Ovary (tissue), 3 donors: ENCODE measurements around the gene SLC10A3.

Experiments used
- CTCF ChIP-seq, 3 donors: fragments of 450-650 bp in 2 of 3; fragments of 200-600 bp in 1 of 3; IDR thresholded peaks; one replicate each; pipeline versions ENCODE4 v1.5.1 to v1.8.0; 2016 to 2022; ENCODE audit warnings: antibody characterized with exemption in 3 of 3, mild to moderate bottlenecking in 1 of 3
- EP300 ChIP-seq: sonication (generic); formaldehyde crosslinking; IDR thresholded peaks from one replicate; pipeline ENCODE4 v1.6.1; 2017; ENCODE audit warnings: antibody characterized with exemption
- POLR2A ChIP-seq: fragments of 450-650 bp; IDR thresholded peaks from one replicate; pipeline ENCODE4 v1.6.1; 2017; ENCODE audit warnings: antibody characterized with exemption, mild to moderate bottlenecking, moderate library complexity
- donor health status: DM: no; HTN: no; CAD: no.

GRCh38 chrX:154466036-154466435, 24.4 kb downstream of the SLC10A3 start:
- TF ChIP-seq POLR2A (no peak), CTCF (IDR thresholded peaks at IDR 0.05) (no peak), EP300 (no peak)
